ENCODE data around the gene SNTN. TPM values are rescaled to one million over a fixed set of nuclear protein-coding genes. Genes with fewer than 3 reads are reported as not detected.

SNTN gene
- total RNA-seq, 1 donor from 2014 or later, result not detected

- TF ChIP-seq CTCF (conservative IDR thresholded peaks at IDR 0.05; ENCODE audit: low read depth, low read length), result no peak
- DNase-seq (ENCODE audit: low read depth), result no peak
- no peak overlapping the region for H3K4me3 ChIP-seq (ENCODE audit: low read depth, low read length)
Observed at GRCh38 chr3:63687278-63688225, 35.1 kb downstream of the SNTN start.

DNA sequence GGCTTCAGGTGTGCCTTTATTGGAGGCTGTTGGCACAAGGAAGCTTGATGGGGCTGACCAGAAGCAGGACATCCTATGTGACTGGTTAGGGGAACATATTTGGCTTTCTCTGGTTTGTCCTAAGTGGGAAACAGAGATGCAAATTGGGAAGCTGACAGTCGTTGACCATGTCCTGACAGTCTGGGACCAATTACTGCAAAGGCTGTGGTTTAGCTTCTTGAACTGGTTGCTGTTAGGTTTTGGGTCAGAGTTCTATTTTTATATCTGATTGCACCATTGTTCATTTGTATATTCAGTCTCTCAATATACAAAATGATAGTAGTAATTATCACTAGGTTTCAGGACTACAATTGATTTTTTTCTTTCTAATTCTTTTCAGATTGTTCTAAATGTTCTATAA is 36.8 kb downstream of the SNTN start:
- no peak overlapping the region for H3K4me3 ChIP-seq (ENCODE audit: low read depth, low read length)
- TF ChIP-seq CTCF (conservative IDR thresholded peaks at IDR 0.05; ENCODE audit: low read depth, low read length), result no peak
- DNase-seq (ENCODE audit: low read depth), result no peak

DNA sequence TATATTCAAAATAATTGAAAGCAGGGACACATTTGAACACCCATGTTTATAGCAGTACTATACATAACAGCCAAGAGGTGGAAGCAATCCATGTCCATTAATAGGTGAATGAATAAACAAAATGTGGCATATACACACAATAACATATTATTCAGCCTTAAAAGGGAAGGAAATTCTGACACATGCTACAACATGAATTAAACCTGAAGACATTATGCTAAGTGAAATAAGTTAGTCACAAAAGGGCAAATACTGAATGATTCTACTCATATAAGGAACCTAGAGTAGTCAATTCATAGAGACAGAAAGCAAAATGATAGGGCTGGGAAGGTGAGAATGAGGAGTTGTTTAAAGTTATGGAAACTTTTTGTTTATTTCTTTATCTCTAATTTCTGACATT is 40.9 kb downstream of the SNTN start:
- no peak for TF ChIP-seq CTCF (conservative IDR thresholded peaks at IDR 0.05; ENCODE audit: low read depth, low read length)
- no peak for DNase-seq (ENCODE audit: low read depth)
- H3K4me3 ChIP-seq (ENCODE audit: low read depth, low read length), result no peak overlapping the region

GRCh38 chr3:63705092-63705645 is 52.7 kb downstream of the SNTN start:
- DNase-seq (ENCODE audit: low read depth), result no peak
- no peak for TF ChIP-seq CTCF (conservative IDR thresholded peaks at IDR 0.05; ENCODE audit: low read depth, low read length)

DNA sequence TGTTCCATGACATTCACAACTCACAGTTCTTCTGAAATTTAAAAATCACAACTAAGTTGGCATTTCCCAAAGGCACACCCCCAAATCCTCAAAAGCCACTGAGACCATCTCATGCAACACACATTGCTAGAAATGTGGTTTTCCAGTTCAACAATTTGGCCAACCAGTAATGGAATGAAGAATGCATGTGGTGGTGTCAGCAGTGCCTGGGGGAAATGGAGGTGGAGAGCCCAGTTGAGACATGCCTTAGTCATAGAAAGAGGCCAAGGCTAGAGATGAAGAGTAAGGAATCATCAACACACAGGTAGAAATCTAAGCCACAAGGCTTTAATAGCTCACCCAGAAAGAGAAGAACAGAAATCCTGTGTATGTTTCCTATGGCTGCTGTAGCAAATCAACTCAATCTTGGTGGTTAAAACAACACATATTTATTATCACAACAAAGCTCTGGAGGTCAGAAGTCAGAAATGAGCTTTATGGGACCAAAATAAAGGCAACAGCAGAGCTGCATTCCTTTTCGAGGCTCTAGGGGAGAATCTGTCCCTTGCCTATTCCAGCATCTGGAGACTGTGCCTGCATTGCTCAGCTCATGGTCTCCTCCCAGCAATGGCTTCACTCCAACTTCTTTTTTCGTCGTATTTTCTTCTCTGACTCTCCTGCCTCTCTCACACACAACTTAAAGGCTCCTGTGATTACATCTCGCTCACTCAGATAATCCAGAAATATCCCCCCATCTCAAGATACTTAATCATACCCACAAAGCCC is 54.0 kb downstream of the SNTN start:
- DNase-seq (ENCODE audit: low read depth), result peak; percentile 36
- no peak overlapping the region for H3K4me3 ChIP-seq (ENCODE audit: low read depth, low read length)
- no peak for TF ChIP-seq CTCF (conservative IDR thresholded peaks at IDR 0.05; ENCODE audit: low read depth, low read length)

More at GRCh38 chr3:63705092-63705645, 52.7 kb downstream of the SNTN start:
- H3K4me3 ChIP-seq (ENCODE audit: low read depth, low read length), result no peak overlapping the region

- no peak for TF ChIP-seq CTCF (conservative IDR thresholded peaks at IDR 0.05; ENCODE audit: low read depth, low read length)
- DNase-seq (ENCODE audit: low read depth), result no peak
- no peak overlapping the region for H3K4me3 ChIP-seq (ENCODE audit: low read depth, low read length)
Observed at GRCh38 chr3:63707731-63708130, 55.3 kb downstream of the SNTN start.

All from epithelial cell of proximal tubule (primary cell).